Endothelial cell of umbilical vein (primary cell): Measurements from ENCODE around the gene USP12. TPM values are rescaled to one million over a fixed set of nuclear protein-coding genes. Genes with fewer than 3 reads are reported as not detected.

Source experiments
- BruUV-seq: library from RNA; stranded (reverse); fragments of 400-500 nt; replicated peaks from 2 replicates; lab custom pipeline; 2021; lab: Mats Ljungman, UMichigan
- CTCF ChIA-PET: fragments of 300-600, 350-600 bp; sonication (Branson Sonifier 250); formaldehyde crosslinking; loops from one replicate; lab custom pipeline; 2021; ENCODE audit warnings: antibody characterized with exemption, inconsistent platforms; lab: Charles Lee
- POLR2A ChIA-PET: fragments of 300-600, 350-600 bp; sonication (Branson Sonifier 250); formaldehyde crosslinking; loops from one replicate; lab custom pipeline; 2021; ENCODE audit warnings: antibody characterized with exemption, inconsistent platforms; lab: Charles Lee
- DNase-seq: peaks from one replicate; pipeline ENCODE4 v3.0.0-alpha.2; 2011; ENCODE audit warnings: low read depth, low spot score
- FAIRE-seq: peaks from 2 replicates; lab custom pipeline; 2011; peaks lifted over from hg19 to GRCh38; lab: Jason Lieb, UNC
- H2AFZ ChIP-seq: 2 replicates; pipeline ENCODE4 v1.6.0; 2012; ENCODE audit warnings: low read depth, low read length, control low read depth, inconsistent platforms
- H3K27ac ChIP-seq: 2 replicates; pipeline ENCODE4 v1.5.1; 2011; ENCODE audit warnings: low read depth, mild to moderate bottlenecking, control low read depth, low read length, moderate library complexity; ENCODE audit not compliant: insufficient read depth
- H3K27me3 ChIP-seq, 2 experiments: 2 replicates each; pipeline versions ENCODE4 v1.6.0 to v1.6.1; 2011; ENCODE audit warnings: low read length in 2 of 2, mixed read lengths in 1 of 2; ENCODE audit not compliant: control insufficient read depth in 2 of 2, insufficient read depth in 2 of 2
- H3K36me3 ChIP-seq, 2 experiments: 2 replicates in 1 of 2; 3 replicates in 1 of 2; pipeline ENCODE4 v1.5.1; 2011; ENCODE audit warnings: low read length in 2 of 2, mild to moderate bottlenecking in 1 of 2, moderate library complexity in 1 of 2; ENCODE audit not compliant: control insufficient read depth in 2 of 2, insufficient read depth in 2 of 2; ENCODE audit errors: extremely low read depth in 1 of 2
- H3K4me1 ChIP-seq: 3 replicates; pipeline ENCODE4 v1.5.1; 2011; ENCODE audit warnings: mild to moderate bottlenecking, low read length; ENCODE audit not compliant: control insufficient read depth, insufficient read depth; ENCODE audit errors: extremely low read depth
- H3K4me2 ChIP-seq: 2 replicates; pipeline ENCODE4 v1.6.1; 2011; ENCODE audit warnings: low read length, control low read depth, mixed read lengths; ENCODE audit not compliant: insufficient read depth
- H3K4me3 ChIP-seq, 3 experiments: fragments of 200-600 bp in 1 of 3; sonication (generic), shearing (Covaris generic) in 1 of 3; replicated peaks in 1 of 3; 2 replicates each; pipeline ENCODE4 v1.5.1; 2011 to 2016; ENCODE audit warnings: control low read depth in 3 of 3, low read length in 3 of 3, mild to moderate bottlenecking in 2 of 3, inconsistent platforms in 1 of 3, low read depth in 1 of 3, moderate library complexity in 1 of 3; ENCODE audit not compliant: insufficient read depth in 1 of 3
- H3K79me2 ChIP-seq: 2 replicates; pipeline ENCODE4 v1.6.0; 2012; ENCODE audit warnings: low read length, inconsistent platforms; ENCODE audit not compliant: control insufficient read depth, insufficient read depth
- H3K9ac ChIP-seq: replicated peaks from 2 replicates; pipeline ENCODE3; 2011; ENCODE audit warnings: low read length, control low read depth; ENCODE audit not compliant: insufficient read depth; ENCODE audit errors: extremely low read depth
- H3K9me1 ChIP-seq: replicated peaks from 3 replicates; pipeline ENCODE4 v1.6.0; 2011; ENCODE audit warnings: mild to moderate bottlenecking, low read length; ENCODE audit not compliant: control insufficient read depth, insufficient read depth; ENCODE audit errors: extremely low read depth
- H3K9me3 ChIP-seq: replicated peaks from 2 replicates; pipeline ENCODE4 v1.5.1; 2012; ENCODE audit warnings: low read length, inconsistent platforms; ENCODE audit not compliant: control insufficient read depth, insufficient read depth
- H4K20me1 ChIP-seq: replicated peaks from 2 replicates; pipeline ENCODE3; 2011; ENCODE audit warnings: mild to moderate bottlenecking, low read length; ENCODE audit not compliant: control insufficient read depth, insufficient read depth; ENCODE audit errors: extremely low read depth
- CTCF ChIP-seq, 2 donors: IDR thresholded peaks; 1 replicate in 1 of 2; 2 replicates in 1 of 2; pipeline ENCODE4 v1.5.1; 2011; ENCODE audit warnings: low read length in 2 of 2, mild to moderate bottlenecking in 2 of 2, moderate library complexity in 2 of 2, control low read depth in 1 of 2, inconsistent platforms in 1 of 2, low read depth in 1 of 2; ENCODE audit not compliant: insufficient read depth in 1 of 2; ENCODE audit errors: extremely low read depth in 1 of 2
- EZH2 ChIP-seq: IDR thresholded peaks from 2 replicates; pipeline ENCODE4 v1.6.1; 2012; ENCODE audit warnings: borderline replicate concordance, low read depth, mild to moderate bottlenecking, moderate library complexity, low read length, inconsistent platforms; ENCODE audit not compliant: severe bottlenecking
- FOS ChIP-seq: IDR thresholded peaks from 2 replicates; pipeline ENCODE4 v1.6.1; 2011; ENCODE audit warnings: mild to moderate bottlenecking, low read length, moderate library complexity, borderline replicate concordance; ENCODE audit not compliant: insufficient read depth
- GATA2 ChIP-seq: IDR thresholded peaks from 2 replicates; pipeline ENCODE4 v1.7.0; 2011; ENCODE audit warnings: low read depth, mild to moderate bottlenecking, moderate library complexity, mixed read lengths, low read length; ENCODE audit not compliant: insufficient read length, insufficient read depth
- JUN ChIP-seq: IDR thresholded peaks from 2 replicates; pipeline ENCODE4 v1.6.1; 2011; ENCODE audit warnings: borderline replicate concordance, low read depth; ENCODE audit not compliant: insufficient read length, insufficient read depth
- MAX ChIP-seq: IDR thresholded peaks from 2 replicates; pipeline ENCODE4 v1.6.1; 2011; ENCODE audit not compliant: insufficient read depth, insufficient read length
- MYC ChIP-seq: IDR thresholded peaks from one replicate; pipeline ENCODE4 v1.6.1; 2011; ENCODE audit warnings: mild to moderate bottlenecking, low read depth, low read length
- POLR2A ChIP-seq: IDR thresholded peaks from 2 replicates; pipeline ENCODE4 v1.6.1; 2012; ENCODE audit warnings: low read depth, mild to moderate bottlenecking, control low read depth, low read length
- POLR2AphosphoS5 ChIP-seq: IDR thresholded peaks from 2 replicates; pipeline ENCODE4 v1.6.1; 2012; ENCODE audit warnings: low read depth, mild to moderate bottlenecking, control low read depth, low read length, moderate library complexity; ENCODE audit not compliant: insufficient read depth
- dilution Hi-C: fragments of 300-500 bp; cut with MboI; formaldehyde crosslinking; loops from one replicate; pipeline ENCODE4 v1.15.0; 2019; ENCODE audit warnings: low sequenced_read_pairs; ENCODE audit not compliant: extremely low pct_ligation_motif_present
- intact Hi-C: fragments of 100-400 bp; cut with micrococcal nuclease; formaldehyde crosslinking; loops from one replicate; pipeline ENCODE4 v1.10.0; 2022
- polyA plus RNA-seq, 4 experiments: library from polyadenylated mRNA; depleted of rRNA in 3 of 4; stranded (reverse) in 3 of 4; unstranded in 1 of 4; fragments of >200 nt; gene quantifications; 2 replicates each; pipeline versions ENCODE4 v1.2.1 to v1.2.3, GENCODE V29; 2011 to 2012; ENCODE audit warnings: missing spikeins in 1 of 4
- total RNA-seq: library from RNA; stranded (reverse); gene quantifications from 2 replicates; pipeline ENCODE4 v1.2.3, GENCODE V29; 2021

Gene USP12
- total and polyA plus RNA-seq, 2 donors (not counting 3 experiments of a cell fraction or from before 2014, with no cell fraction given) = 6.2 to 33.4 TPM

DNA sequence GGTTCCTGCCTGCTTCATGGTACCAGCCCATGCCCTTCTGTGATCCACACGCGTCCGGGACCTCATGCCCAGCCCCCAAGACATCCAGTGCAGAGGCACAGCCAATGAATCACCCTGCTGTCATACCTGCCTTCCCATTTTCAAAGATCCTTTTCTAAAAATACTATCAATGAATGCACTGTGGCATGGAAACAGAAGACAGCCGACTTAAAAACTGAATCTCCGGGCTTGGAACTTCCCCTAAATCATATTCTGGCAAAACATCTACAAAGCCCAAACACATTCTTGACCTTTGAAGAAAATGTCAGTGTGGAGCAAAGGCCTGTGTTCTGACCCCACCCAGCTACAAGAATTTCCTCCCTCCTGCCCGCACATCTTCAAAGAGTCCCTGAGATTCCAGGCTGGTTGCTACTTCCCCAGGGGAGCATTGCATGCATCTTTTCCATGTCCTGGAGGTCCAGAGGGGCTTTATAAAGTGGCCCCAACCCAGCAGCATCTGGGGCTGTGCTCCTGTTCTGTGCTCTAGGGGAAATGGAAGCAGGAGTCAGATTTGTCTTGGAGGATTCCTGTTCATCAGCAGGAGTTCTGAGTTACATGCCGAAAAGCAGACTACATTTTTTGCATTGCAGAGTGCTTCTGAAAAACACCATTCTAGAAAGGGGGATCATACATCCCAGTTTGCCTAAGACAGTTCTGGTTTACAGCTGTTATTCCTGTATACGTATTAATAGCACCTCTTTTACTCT lies 135.2 kb downstream of the USP12 start:
- POLR2A ChIA-PET = no interaction called here
- TF ChIP-seq MYC (no peak), JUN (no peak), FOS (no peak)
- CTCF ChIA-PET = no interaction called here

DNA sequence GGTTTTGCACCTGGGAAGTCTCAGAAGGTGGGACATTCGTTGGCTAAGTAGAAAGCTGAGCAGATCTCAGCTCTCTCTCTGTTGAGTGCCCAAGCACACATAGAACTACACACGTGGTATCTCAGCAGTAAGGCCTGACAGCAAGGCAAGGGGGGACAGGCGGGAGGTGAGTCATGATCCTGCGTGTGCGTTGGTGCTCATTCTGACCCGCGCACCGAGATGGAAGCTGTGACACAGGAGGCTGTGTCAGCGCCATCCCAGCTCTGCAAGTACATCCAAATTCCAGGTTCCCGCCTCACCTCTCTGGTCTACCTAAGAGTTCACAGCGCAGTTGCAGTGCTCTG lies 135.7 kb downstream of the USP12 start:
- Histone ChIP-seq H3K79me2 (no peaks in the 10 kb centered on the region), H4K20me1 (no peaks in the 10 kb centered on the region), H2AFZ (no peak overlapping the region), H3K36me3 (no peaks in the 10 kb centered on the region), H3K4me1 (no peaks in the 10 kb centered on the region), H3K9ac (no peak overlapping the region), H3K4me3 (no peak overlapping the region), H3K27ac (no peak overlapping the region), H3K9me1 (no peaks in the 10 kb centered on the region), H3K4me2 (no peak overlapping the region), H3K9me3 (no peaks in the 10 kb centered on the region), H3K27me3 (peaks cover 13 to 36% of the 10 kb centered on the region in 2 experiments)
- DNase-seq (no peak), FAIRE-seq (no peak)
- intact Hi-C loops = no loop called here
- POLR2A ChIA-PET = no interaction called here
- CTCF ChIA-PET = interaction anchor here (1.0 to 1.7 kb wide), 3 partner anchors 12 to 30 kb away, joined by 3 to 4 read pairs (median 4); no protein-coding TSS in a partner anchor
- dilution Hi-C loops = no loop called here
- BruUV-seq = no TSS peak
- TF ChIP-seq MAX (no peak), FOS (no peak), MYC (no peak), GATA2 (no peak), JUN (no peak), POLR2A (no peak), CTCF (IDR thresholded peaks at IDR 0.05; ENCODE audit: extremely low read depth in 1 of 2, insufficient read depth in 1 of 2, low read depth in 1 of 2, low read length in 2 of 2) (no peak), EZH2 (no peak), POLR2AphosphoS5 (no peak)

More for the DNA sequence above, 135.2 kb downstream of the USP12 start:
- H3K9me1 ChIP-seq = no peaks in the 10 kb centered on the region
- no peak overlapping the region for H3K27ac ChIP-seq
- dilution Hi-C loops = no loop called here
- DNase-seq (no peak), FAIRE-seq (no peak)
- H3K4me1 ChIP-seq = no peaks in the 10 kb centered on the region
- no TSS peak for BruUV-seq
- no peaks in the 10 kb centered on the region for H3K79me2 ChIP-seq
- H4K20me1 ChIP-seq = no peaks in the 10 kb centered on the region
- intact Hi-C loops = no loop called here
- no peak overlapping the region for H3K4me2 ChIP-seq
- H3K4me3 ChIP-seq = no peak overlapping the region
- peaks cover 13 to 34% of the 10 kb centered on the region in 2 experiments for H3K27me3 ChIP-seq
- no peaks in the 10 kb centered on the region for H3K36me3 ChIP-seq
- H3K9me3 ChIP-seq = no peaks in the 10 kb centered on the region
- H2AFZ ChIP-seq = no peak overlapping the region
- H3K9ac ChIP-seq = no peak overlapping the region
